ENCODE measurements around the gene SLC25A23.

SLC25A23 gene

GRCh38 chr19:6455924-6456323 lies 3.7 kb downstream of the SLC25A23 start:
- Histone ChIP-seq H3K4me1 (ENCODE audit: control insufficient read depth, insufficient read depth, low read length, poor library complexity, severe bottlenecking) (peaks cover 7% of the 10 kb centered on the region), H3K36me3 (ENCODE audit: control insufficient read depth, insufficient read depth, low read length) (peaks cover 15% of the 10 kb centered on the region), H3K9me3 (ENCODE audit: control insufficient read depth, low read length) (peaks cover 3% of the 10 kb centered on the region), H3K27me3 (replicated peaks; ENCODE audit: control insufficient read depth, insufficient read depth, low read length, poor library complexity, severe bottlenecking) (no peaks in the 10 kb centered on the region), H3K4me3 (ENCODE audit: insufficient read depth, low read depth, low read length, poor library complexity, severe bottlenecking) (no peak overlapping the region), H3K27ac (ENCODE audit: insufficient read depth, low read length, poor library complexity, severe bottlenecking) (no peak overlapping the region)
- no peak for DNase-seq

DNA sequence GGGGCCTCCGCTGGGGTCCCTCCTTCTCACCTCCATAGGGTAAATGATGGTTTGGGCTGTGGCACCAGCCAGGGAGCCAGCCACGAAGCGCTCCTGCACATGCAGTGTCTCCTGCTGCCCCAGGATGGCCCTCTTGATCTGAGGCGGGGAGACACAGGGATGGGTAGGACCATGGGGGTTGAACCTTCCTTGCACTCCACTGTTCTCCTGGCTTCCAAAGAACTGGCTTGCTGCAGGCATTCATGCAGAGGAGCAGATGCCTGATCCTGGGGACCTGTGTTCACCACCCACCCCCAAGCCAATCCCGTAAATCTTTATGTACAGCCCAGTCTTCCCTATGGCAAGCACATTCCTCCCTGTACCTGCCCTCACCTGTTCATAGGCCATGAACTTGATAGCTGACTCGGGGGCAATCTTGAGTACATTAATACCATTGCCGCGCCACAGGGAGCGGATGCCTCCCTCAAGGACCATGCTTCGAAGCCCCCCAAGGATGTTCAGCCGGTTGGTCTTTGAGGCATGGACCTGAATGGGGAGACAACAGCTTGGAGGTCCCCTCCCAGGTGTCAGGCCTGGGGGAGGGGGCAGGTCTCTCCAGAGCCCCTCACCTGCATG lies 5.5 kb downstream of the SLC25A23 start:
- Histone ChIP-seq H3K4me1 (ENCODE audit: control insufficient read depth, insufficient read depth, low read length, poor library complexity, severe bottlenecking) (peaks cover 4% of the 10 kb centered on the region), H3K4me3 (ENCODE audit: insufficient read depth, low read depth, low read length, poor library complexity, severe bottlenecking) (no peak overlapping the region), H3K9me3 (ENCODE audit: control insufficient read depth, low read length) (peaks cover 3% of the 10 kb centered on the region), H3K36me3 (ENCODE audit: control insufficient read depth, insufficient read depth, low read length) (peaks cover 15% of the 10 kb centered on the region), H3K27me3 (replicated peaks; ENCODE audit: control insufficient read depth, insufficient read depth, low read length, poor library complexity, severe bottlenecking) (no peaks in the 10 kb centered on the region), H3K27ac (ENCODE audit: insufficient read depth, low read length, poor library complexity, severe bottlenecking) (no peak overlapping the region)
- no peak for DNase-seq

GRCh38 chr19:6452899-6453298 lies 6.7 kb downstream of the SLC25A23 start:
- Histone ChIP-seq H3K4me1 (ENCODE audit: control insufficient read depth, insufficient read depth, low read length, poor library complexity, severe bottlenecking) (no peaks in the 10 kb centered on the region), H3K27me3 (replicated peaks; ENCODE audit: control insufficient read depth, insufficient read depth, low read length, poor library complexity, severe bottlenecking) (no peaks in the 10 kb centered on the region), H3K9me3 (ENCODE audit: control insufficient read depth, low read length) (peaks cover 3% of the 10 kb centered on the region), H3K4me3 (ENCODE audit: insufficient read depth, low read depth, low read length, poor library complexity, severe bottlenecking) (no peak overlapping the region), H3K36me3 (ENCODE audit: control insufficient read depth, insufficient read depth, low read length) (peaks cover 15% of the 10 kb centered on the region), H3K27ac (ENCODE audit: insufficient read depth, low read length, poor library complexity, severe bottlenecking) (no peak overlapping the region)
- no peak for DNase-seq

GRCh38 chr19:6452223-6452614 lies 7.4 kb downstream of the SLC25A23 start:
- H3K9me3 ChIP-seq (ENCODE audit: control insufficient read depth, low read length): peaks cover 3% of the 10 kb centered on the region
- no peaks in the 10 kb centered on the region for H3K4me1 ChIP-seq (ENCODE audit: control insufficient read depth, insufficient read depth, low read length, poor library complexity, severe bottlenecking)
- no peaks in the 10 kb centered on the region for H3K27me3 ChIP-seq (replicated peaks; ENCODE audit: control insufficient read depth, insufficient read depth, low read length, poor library complexity, severe bottlenecking)
- no peak for DNase-seq
- peaks cover 15% of the 10 kb centered on the region for H3K36me3 ChIP-seq (ENCODE audit: control insufficient read depth, insufficient read depth, low read length)
- H3K27ac ChIP-seq (ENCODE audit: insufficient read depth, low read length, poor library complexity, severe bottlenecking): no peak overlapping the region
- no peak overlapping the region for H3K4me3 ChIP-seq (ENCODE audit: insufficient read depth, low read depth, low read length, poor library complexity, severe bottlenecking)

- H3K4me3 ChIP-seq (ENCODE audit: insufficient read depth, low read depth, low read length, poor library complexity, severe bottlenecking): no peak overlapping the region
- no peak for DNase-seq
- peaks cover 15% of the 10 kb centered on the region for H3K36me3 ChIP-seq (ENCODE audit: control insufficient read depth, insufficient read depth, low read length)
- H3K4me1 ChIP-seq (ENCODE audit: control insufficient read depth, insufficient read depth, low read length, poor library complexity, severe bottlenecking): no peaks in the 10 kb centered on the region
- no peak overlapping the region for H3K27ac ChIP-seq (ENCODE audit: insufficient read depth, low read length, poor library complexity, severe bottlenecking)
- no peaks in the 10 kb centered on the region for H3K27me3 ChIP-seq (replicated peaks; ENCODE audit: control insufficient read depth, insufficient read depth, low read length, poor library complexity, severe bottlenecking)
- peaks cover 3% of the 10 kb centered on the region for H3K9me3 ChIP-seq (ENCODE audit: control insufficient read depth, low read length)
These were observed 7.9 kb downstream of the SLC25A23 start for GRCh38 chr19:6451583-6452222.

DNA sequence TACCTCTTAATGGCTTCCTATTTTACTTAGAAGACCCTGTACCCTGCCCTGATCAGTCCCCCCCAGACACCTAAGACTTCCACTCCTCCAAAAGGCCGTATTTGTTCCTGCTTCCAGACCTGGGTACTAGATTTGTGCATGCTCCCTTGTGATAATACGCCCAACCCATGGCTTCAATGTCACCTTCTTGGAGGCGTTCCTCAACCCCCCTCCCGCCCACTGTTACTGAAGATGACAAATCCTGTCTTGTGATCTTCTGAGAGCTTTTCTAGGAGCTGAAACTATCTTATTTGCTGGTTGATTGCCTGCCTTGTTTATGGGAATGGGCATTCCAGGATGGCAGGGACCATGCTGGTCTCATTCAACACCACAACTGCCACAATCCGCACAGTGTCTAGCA lies 9.4 kb downstream of the SLC25A23 start:
- no peak overlapping the region for H3K27ac ChIP-seq (ENCODE audit: insufficient read depth, low read length, poor library complexity, severe bottlenecking)
- H3K9me3 ChIP-seq (ENCODE audit: control insufficient read depth, low read length): peaks cover 3% of the 10 kb centered on the region
- no peak for DNase-seq
- H3K27me3 ChIP-seq (replicated peaks; ENCODE audit: control insufficient read depth, insufficient read depth, low read length, poor library complexity, severe bottlenecking): no peaks in the 10 kb centered on the region
- peaks cover 12% of the 10 kb centered on the region for H3K36me3 ChIP-seq (ENCODE audit: control insufficient read depth, insufficient read depth, low read length)
- no peaks in the 10 kb centered on the region for H3K4me1 ChIP-seq (ENCODE audit: control insufficient read depth, insufficient read depth, low read length, poor library complexity, severe bottlenecking)
- no peak overlapping the region for H3K4me3 ChIP-seq (ENCODE audit: insufficient read depth, low read depth, low read length, poor library complexity, severe bottlenecking)

- Histone ChIP-seq H3K27me3 (replicated peaks; ENCODE audit: control insufficient read depth, insufficient read depth, low read length, poor library complexity, severe bottlenecking) (no peaks in the 10 kb centered on the region), H3K4me3 (ENCODE audit: insufficient read depth, low read depth, low read length, poor library complexity, severe bottlenecking) (no peak overlapping the region), H3K27ac (ENCODE audit: insufficient read depth, low read length, poor library complexity, severe bottlenecking) (no peak overlapping the region), H3K4me1 (ENCODE audit: control insufficient read depth, insufficient read depth, low read length, poor library complexity, severe bottlenecking) (no peaks in the 10 kb centered on the region), H3K36me3 (ENCODE audit: control insufficient read depth, insufficient read depth, low read length) (no peaks in the 10 kb centered on the region), H3K9me3 (ENCODE audit: control insufficient read depth, low read length) (no peaks in the 10 kb centered on the region)
- DNase-seq: no peak
These were observed 11.5 kb downstream of the SLC25A23 start for GRCh38 chr19:6448045-6448444.

DNA sequence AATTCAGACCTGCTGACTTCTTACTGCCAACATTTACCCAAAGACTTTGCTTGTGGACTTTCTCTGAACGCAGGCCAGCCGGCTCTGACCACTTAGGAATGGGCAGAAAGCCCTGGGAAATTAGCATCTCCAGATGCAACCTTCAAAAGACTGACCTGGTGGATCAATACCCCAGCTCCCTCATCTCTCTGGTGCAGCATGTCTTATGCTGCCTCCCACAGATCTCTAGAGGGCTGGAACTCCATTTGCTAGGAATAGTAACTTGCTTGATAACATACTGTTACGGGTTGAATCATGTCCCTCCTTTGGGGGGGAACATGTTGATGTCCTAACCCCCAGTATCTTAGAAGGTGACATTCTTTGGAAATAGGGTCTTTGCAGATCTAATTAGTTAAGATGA lies 13.1 kb downstream of the SLC25A23 start:
- Histone ChIP-seq H3K36me3 (ENCODE audit: control insufficient read depth, insufficient read depth, low read length) (no peaks in the 10 kb centered on the region), H3K4me1 (ENCODE audit: control insufficient read depth, insufficient read depth, low read length, poor library complexity, severe bottlenecking) (no peaks in the 10 kb centered on the region), H3K4me3 (ENCODE audit: insufficient read depth, low read depth, low read length, poor library complexity, severe bottlenecking) (no peak overlapping the region), H3K27ac (ENCODE audit: insufficient read depth, low read length, poor library complexity, severe bottlenecking) (no peak overlapping the region), H3K27me3 (replicated peaks; ENCODE audit: control insufficient read depth, insufficient read depth, low read length, poor library complexity, severe bottlenecking) (no peaks in the 10 kb centered on the region), H3K9me3 (ENCODE audit: control insufficient read depth, low read length) (no peaks in the 10 kb centered on the region)
- DNase-seq: no peak

GRCh38 chr19:6443986-6444385 lies 15.6 kb downstream of the SLC25A23 start:
- Histone ChIP-seq H3K4me1 (ENCODE audit: control insufficient read depth, insufficient read depth, low read length, poor library complexity, severe bottlenecking) (no peaks in the 10 kb centered on the region), H3K4me3 (ENCODE audit: insufficient read depth, low read depth, low read length, poor library complexity, severe bottlenecking) (no peak overlapping the region), H3K27me3 (replicated peaks; ENCODE audit: control insufficient read depth, insufficient read depth, low read length, poor library complexity, severe bottlenecking) (no peaks in the 10 kb centered on the region), H3K36me3 (ENCODE audit: control insufficient read depth, insufficient read depth, low read length) (no peaks in the 10 kb centered on the region), H3K27ac (ENCODE audit: insufficient read depth, low read length, poor library complexity, severe bottlenecking) (no peak overlapping the region), H3K9me3 (ENCODE audit: control insufficient read depth, low read length) (no peaks in the 10 kb centered on the region)
- DNase-seq: no peak

DNA sequence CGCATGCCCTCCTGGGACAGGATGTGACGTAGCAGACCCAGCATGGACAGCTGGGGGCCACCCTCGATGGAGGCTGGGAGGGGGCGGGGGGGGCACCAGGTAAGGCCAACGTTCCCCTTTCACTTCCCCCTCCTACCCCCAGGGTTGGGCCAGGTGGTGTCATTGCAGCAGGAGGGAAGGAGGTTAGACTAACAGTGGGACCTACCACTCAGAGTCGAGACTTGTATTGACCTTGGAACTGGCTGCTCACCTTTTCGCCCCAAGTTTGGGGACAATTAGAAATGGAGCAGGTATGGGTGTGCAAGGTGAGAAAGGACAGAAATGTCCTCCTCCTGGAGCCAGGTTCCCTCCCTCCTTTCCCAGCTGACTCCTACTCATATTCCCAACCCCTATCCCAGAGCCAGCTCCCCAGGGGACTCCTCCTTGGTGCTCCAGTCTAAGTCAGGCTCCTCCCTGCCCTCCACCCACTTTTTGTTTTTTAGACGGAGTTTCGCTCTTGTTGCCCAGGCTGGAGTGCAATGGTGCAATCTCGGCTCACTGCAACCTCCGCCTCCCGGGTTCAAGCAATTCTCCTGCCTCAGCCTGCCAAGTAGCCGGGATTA lies 17.4 kb downstream of the SLC25A23 start:
- no peak for DNase-seq
- H3K4me3 ChIP-seq (ENCODE audit: insufficient read depth, low read depth, low read length, poor library complexity, severe bottlenecking): no peak overlapping the region
- no peaks in the 10 kb centered on the region for H3K27me3 ChIP-seq (replicated peaks; ENCODE audit: control insufficient read depth, insufficient read depth, low read length, poor library complexity, severe bottlenecking)
- H3K4me1 ChIP-seq (ENCODE audit: control insufficient read depth, insufficient read depth, low read length, poor library complexity, severe bottlenecking): no peaks in the 10 kb centered on the region
- no peaks in the 10 kb centered on the region for H3K9me3 ChIP-seq (ENCODE audit: control insufficient read depth, low read length)
- no peak overlapping the region for H3K27ac ChIP-seq (ENCODE audit: insufficient read depth, low read length, poor library complexity, severe bottlenecking)
- no peaks in the 10 kb centered on the region for H3K36me3 ChIP-seq (ENCODE audit: control insufficient read depth, insufficient read depth, low read length)

All from effector memory CD4-positive, alpha-beta T cell (primary cell).